ENCODE results near the gene SIX6.

The SIX6 gene

DNA sequence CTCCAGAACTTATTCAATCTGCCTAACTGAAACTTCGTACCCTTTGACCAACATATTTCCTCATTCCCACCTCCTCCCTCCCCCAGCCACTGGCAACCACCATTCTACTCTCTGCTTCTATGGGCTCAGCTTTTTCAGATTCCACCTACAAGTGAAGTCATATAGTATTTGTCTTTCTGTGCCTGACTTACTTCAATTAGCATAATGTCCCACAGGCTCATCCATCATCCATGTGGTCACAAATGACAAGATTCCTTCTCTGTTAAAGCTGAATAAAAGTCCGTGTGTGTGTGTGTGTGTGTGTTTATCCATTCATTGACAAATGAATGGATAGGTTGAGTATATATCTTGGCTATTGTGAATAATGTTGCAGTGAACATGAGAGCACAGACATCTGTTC lies 21.7 kb upstream of the SIX6 start:
- TF ChIP-seq POLR2AphosphoS5 (IDR thresholded peaks at IDR 0.05; ENCODE audit: low read depth, low read length) (no peak), TAF1 (IDR thresholded peaks at IDR 0.05; ENCODE audit: borderline replicate concordance, insufficient read depth, low read length) (no peak), FOXP2 (optimal IDR thresholded peaks at IDR 0.05; ENCODE audit: borderline replicate concordance, extremely low read depth, extremely low read length, insufficient read depth) (no peak), SIN3A (IDR thresholded peaks at IDR 0.05; ENCODE audit: borderline replicate concordance, insufficient read depth, low read length) (no peak), REST (IDR thresholded peaks at IDR 0.05; ENCODE audit: insufficient read depth in 1 of 2, low read depth in 2 of 2, low read length in 2 of 2) (no peak)

DNA sequence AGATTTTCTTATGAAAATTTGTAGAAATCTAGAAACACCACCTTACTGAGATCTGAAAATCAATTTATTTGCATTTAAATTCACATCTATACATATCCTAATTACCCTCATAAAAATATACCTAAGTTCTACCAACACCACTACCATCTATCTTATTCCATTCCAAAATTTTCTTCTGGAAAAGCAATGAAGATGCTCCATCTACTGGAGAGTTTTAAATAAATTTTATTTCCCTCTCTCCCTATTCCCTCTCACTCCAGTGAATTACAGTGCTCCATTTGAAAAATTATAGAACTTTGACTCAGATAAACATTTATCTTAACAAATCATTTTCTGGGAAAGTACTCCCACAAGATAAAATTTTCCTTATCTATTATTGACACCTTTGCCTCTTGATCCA lies 20.8 kb upstream of the SIX6 start:
- TF ChIP-seq SIN3A (IDR thresholded peaks at IDR 0.05; ENCODE audit: borderline replicate concordance, insufficient read depth, low read length) = no peak
- no peak for TF ChIP-seq TAF1 (IDR thresholded peaks at IDR 0.05; ENCODE audit: borderline replicate concordance, insufficient read depth, low read length)
- no peak for TF ChIP-seq FOXP2 (optimal IDR thresholded peaks at IDR 0.05; ENCODE audit: borderline replicate concordance, extremely low read depth, extremely low read length, insufficient read depth)

DNA sequence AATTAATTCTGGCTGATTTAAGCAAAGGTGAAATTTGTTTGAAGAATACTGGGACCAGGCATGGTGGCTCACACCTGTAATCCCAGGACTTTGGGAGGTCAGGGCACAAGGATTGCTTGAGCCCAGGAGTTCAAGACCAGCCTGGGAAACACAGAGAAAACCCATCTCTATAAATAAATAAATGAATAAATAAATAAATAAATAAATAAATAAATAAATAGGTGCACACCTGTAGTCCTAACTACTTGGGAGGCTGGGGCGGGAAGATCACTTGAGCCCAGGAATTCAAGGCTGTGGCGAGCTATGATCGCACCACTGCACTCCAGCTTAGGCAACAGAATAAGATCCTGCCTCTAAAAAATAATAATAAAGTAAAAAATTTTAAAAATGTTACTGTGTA lies 18.7 kb upstream of the SIX6 start:
- no peak for TF ChIP-seq POLR2AphosphoS5 (IDR thresholded peaks at IDR 0.05; ENCODE audit: low read depth, low read length)
- TF ChIP-seq FOXP2 (optimal IDR thresholded peaks at IDR 0.05; ENCODE audit: borderline replicate concordance, extremely low read depth, extremely low read length, insufficient read depth) = no peak
- TF ChIP-seq TAF1 (IDR thresholded peaks at IDR 0.05; ENCODE audit: borderline replicate concordance, insufficient read depth, low read length) = no peak
- TF ChIP-seq SIN3A (IDR thresholded peaks at IDR 0.05; ENCODE audit: borderline replicate concordance, insufficient read depth, low read length) = no peak
- TF ChIP-seq REST (IDR thresholded peaks at IDR 0.05; ENCODE audit: insufficient read depth in 1 of 2, low read depth in 2 of 2, low read length in 2 of 2) = no peak

- TF ChIP-seq FOXP2 (optimal IDR thresholded peaks at IDR 0.05; ENCODE audit: borderline replicate concordance, extremely low read depth, extremely low read length, insufficient read depth) (no peak), REST (IDR thresholded peaks at IDR 0.05; ENCODE audit: insufficient read depth in 1 of 2, low read depth in 2 of 2, low read length in 2 of 2) (no peak), TAF1 (IDR thresholded peaks at IDR 0.05; ENCODE audit: borderline replicate concordance, insufficient read depth, low read length) (no peak), POLR2AphosphoS5 (IDR thresholded peaks at IDR 0.05; ENCODE audit: low read depth, low read length) (no peak), SIN3A (IDR thresholded peaks at IDR 0.05; ENCODE audit: borderline replicate concordance, insufficient read depth, low read length) (no peak)
These were observed 13.0 kb upstream of the SIX6 start for GRCh38 chr14:60495946-60496345.

GRCh38 chr14:60502541-60502940 lies 6.4 kb upstream of the SIX6 start:
- TF ChIP-seq TAF1 (IDR thresholded peaks at IDR 0.05; ENCODE audit: borderline replicate concordance, insufficient read depth, low read length) (no peak), POLR2AphosphoS5 (IDR thresholded peaks at IDR 0.05; ENCODE audit: low read depth, low read length) (no peak), FOXP2 (optimal IDR thresholded peaks at IDR 0.05; ENCODE audit: borderline replicate concordance, extremely low read depth, extremely low read length, insufficient read depth) (no peak), REST (IDR thresholded peaks at IDR 0.05; ENCODE audit: insufficient read depth in 1 of 2, low read depth in 2 of 2, low read length in 2 of 2) (no peak), SIN3A (IDR thresholded peaks at IDR 0.05; ENCODE audit: borderline replicate concordance, insufficient read depth, low read length) (no peak)
